ENCODE measurements around the gene BCAT1.

DNA sequence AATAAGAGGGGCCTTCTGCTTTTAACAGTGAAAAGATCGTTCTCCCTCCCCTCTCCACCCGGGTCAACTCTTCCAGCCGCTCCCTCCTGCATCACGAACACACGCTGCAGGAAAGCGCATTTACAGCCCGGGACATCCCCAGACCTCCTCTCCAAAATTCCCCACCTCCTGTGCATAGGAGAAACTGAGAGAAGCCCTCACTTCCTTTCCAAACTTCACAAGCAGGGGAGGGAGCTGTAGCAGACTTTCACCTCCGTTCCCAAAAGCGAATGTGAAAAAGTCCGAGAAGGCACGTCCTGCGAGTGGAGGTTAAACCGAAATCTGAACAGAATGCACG is 513 bp downstream of the BCAT1 start:
- no peak for TF ChIP-seq EZH2 (IDR thresholded peaks at IDR 0.05; ENCODE audit: borderline replicate concordance, low read length)
- TF ChIP-seq, protein P1, sequence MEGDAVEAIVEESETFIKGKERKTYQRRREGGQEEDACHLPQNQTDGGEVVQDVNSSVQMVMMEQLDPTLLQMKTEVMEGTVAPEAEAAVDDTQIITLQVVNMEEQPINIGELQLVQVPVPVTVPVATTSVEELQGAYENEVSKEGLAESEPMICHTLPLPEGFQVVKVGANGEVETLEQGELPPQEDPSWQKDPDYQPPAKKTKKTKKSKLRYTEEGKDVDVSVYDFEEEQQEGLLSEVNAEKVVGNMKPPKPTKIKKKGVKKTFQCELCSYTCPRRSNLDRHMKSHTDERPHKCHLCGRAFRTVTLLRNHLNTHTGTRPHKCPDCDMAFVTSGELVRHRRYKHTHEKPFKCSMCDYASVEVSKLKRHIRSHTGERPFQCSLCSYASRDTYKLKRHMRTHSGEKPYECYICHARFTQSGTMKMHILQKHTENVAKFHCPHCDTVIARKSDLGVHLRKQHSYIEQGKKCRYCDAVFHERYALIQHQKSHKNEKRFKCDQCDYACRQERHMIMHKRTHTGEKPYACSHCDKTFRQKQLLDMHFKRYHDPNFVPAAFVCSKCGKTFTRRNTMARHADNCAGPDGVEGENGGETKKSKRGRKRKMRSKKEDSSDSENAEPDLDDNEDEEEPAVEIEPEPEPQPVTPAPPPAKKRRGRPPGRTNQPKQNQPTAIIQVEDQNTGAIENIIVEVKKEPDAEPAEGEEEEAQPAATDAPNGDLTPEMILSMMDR (IDR thresholded peaks at IDR 0.05; ENCODE audit: low read length), result no peak

Measured in OCI-LY1 (cell line).